ENCODE results near the gene KRTAP7-1.

Gene KRTAP7-1

DNA sequence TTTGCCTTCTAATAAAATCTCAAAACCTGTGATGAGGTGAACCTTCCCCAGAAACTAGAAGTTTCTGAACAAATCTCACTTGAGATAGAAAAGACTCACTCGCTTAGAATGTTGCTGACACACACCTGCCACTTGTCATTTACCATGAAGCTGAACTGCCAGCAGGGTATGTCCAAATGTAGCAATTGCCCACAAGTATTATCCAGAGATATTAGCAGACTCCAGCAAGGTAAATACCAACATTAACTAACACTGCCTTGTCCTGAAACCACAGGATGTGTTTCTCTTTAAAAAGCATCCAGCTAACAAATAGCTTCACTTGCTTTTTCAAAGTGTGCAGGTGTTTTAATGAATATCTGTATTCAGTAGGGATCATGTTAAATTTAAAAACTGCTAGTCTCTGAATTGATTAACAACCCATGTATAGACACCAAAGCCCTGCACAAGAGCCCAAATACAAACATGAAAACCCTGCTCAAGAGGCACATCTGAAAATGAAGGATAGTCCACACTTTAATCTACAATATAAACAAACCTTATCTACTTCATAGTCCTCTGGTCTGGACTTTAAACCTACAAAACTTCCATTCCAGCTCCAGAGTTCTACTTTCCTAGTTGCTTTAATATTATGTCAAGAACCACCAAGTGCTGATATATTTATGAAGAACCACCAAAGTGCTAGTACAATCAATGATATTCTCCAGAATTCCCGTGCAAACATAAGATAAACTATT lies 35.8 kb downstream of the KRTAP7-1 start:
- H3K4me1 ChIP-seq (ENCODE audit: control insufficient read depth in 1 of 2, insufficient read depth in 2 of 2, low read length in 2 of 2), result no peaks in the 10 kb centered on the region
- no peaks in the 10 kb centered on the region for H3K9me3 ChIP-seq (ENCODE audit: control insufficient read depth in 1 of 2, low read length in 2 of 2)
- no peak overlapping the region for H3K27ac ChIP-seq (ENCODE audit: low read depth, low read length)
- no peak overlapping the region for H3K4me3 ChIP-seq (ENCODE audit: low read depth in 1 of 2, low read length in 2 of 2)
- H3K27me3 ChIP-seq (ENCODE audit: control insufficient read depth in 1 of 2, insufficient read depth in 2 of 2, low read length in 2 of 2), result no peaks in the 10 kb centered on the region
- no peak overlapping the region for H3K9ac ChIP-seq (ENCODE audit: low read depth in 1 of 2, low read length in 2 of 2)
- H3K36me3 ChIP-seq (ENCODE audit: control insufficient read depth in 1 of 2, insufficient read depth in 2 of 2, low read length in 2 of 2), result no peaks in the 10 kb centered on the region

DNA sequence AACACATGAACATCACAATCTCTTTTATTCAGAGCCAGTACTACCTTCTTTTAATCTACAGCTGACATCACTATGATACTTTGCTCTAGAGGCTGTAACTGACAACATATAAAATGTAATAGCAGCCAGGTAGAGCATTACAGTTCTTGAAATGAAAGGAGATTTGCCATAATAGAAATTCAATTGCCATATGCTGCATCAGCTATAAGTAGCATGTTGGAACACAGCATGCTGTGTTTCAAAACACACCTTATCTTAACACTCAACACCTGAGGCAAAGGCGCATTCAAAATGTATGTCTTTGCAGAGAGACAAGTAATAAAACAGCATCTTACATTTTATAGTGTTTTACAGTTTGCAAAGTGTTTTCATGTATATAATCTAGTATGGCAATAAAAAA lies 50.3 kb downstream of the KRTAP7-1 start:
- H3K27me3 ChIP-seq (ENCODE audit: control insufficient read depth in 1 of 2, insufficient read depth in 2 of 2, low read length in 2 of 2), result no peaks in the 10 kb centered on the region
- no peak overlapping the region for H3K4me3 ChIP-seq (ENCODE audit: low read depth in 1 of 2, low read length in 2 of 2)
- H3K9me3 ChIP-seq (ENCODE audit: control insufficient read depth in 1 of 2, low read length in 2 of 2), result peaks cover 2 to 9% of the 10 kb centered on the region in 2 donors
- no peak overlapping the region for H3K9ac ChIP-seq (ENCODE audit: low read depth in 1 of 2, low read length in 2 of 2)
- H3K27ac ChIP-seq (ENCODE audit: low read depth, low read length), result no peak overlapping the region
- H3K36me3 ChIP-seq (ENCODE audit: control insufficient read depth in 1 of 2, insufficient read depth in 2 of 2, low read length in 2 of 2), result no peaks in the 10 kb centered on the region
- H3K4me1 ChIP-seq (ENCODE audit: control insufficient read depth in 1 of 2, insufficient read depth in 2 of 2, low read length in 2 of 2), result no peaks in the 10 kb centered on the region
